GM19193 (cell line): ENCODE results near the gene ZNF316.

ENCODE experiments used
- POLR2A ChIP-seq: IDR thresholded peaks from 4 replicates; pipeline ENCODE4 v1.6.1; 2011; ENCODE audit not compliant: insufficient read depth, insufficient read length; ENCODE audit errors: extremely low read depth

The ZNF316 gene

GRCh38 chr7:6636741-6637543 lies at the start of gene ZNF316:
TSS of gene ZNF316 (plus strand) at chr7:6637318. CDS start at chr7:6642410, 5,092 bp downstream.
- TF ChIP-seq POLR2A = peak; percentile 66

- no peak for TF ChIP-seq POLR2A
These were observed 48.6 kb upstream of the ZNF316 start for GRCh38 chr7:6588566-6588965.

GRCh38 chr7:6589151-6589828 lies 47.8 kb upstream of the ZNF316 start:
- no peak for TF ChIP-seq POLR2A

GRCh38 chr7:6589829-6590644 lies 47.1 kb upstream of the ZNF316 start, which contains the start of gene INTS15:
TSS of gene INTS15 (plus strand) at chr7:6590021. CDS start at chr7:6590284, 263 bp downstream.
- TF ChIP-seq POLR2A = peak; percentile 93

- no peak for TF ChIP-seq POLR2A
These were observed 46.4 kb upstream of the ZNF316 start for GRCh38 chr7:6590645-6591110.

GRCh38 chr7:6600093-6600492 lies 37.0 kb upstream of the ZNF316 start:
- TF ChIP-seq POLR2A = no peak

- no peak for TF ChIP-seq POLR2A
These were observed 32.7 kb upstream of the ZNF316 start for GRCh38 chr7:6604458-6604857.

- no peak for TF ChIP-seq POLR2A
These were observed 30.1 kb upstream of the ZNF316 start for GRCh38 chr7:6606866-6607583.

- no peak for TF ChIP-seq POLR2A
These were observed 29.5 kb upstream of the ZNF316 start for GRCh38 chr7:6607651-6608051.

- TF ChIP-seq POLR2A = no peak
These were observed 29.0 kb upstream of the ZNF316 start for GRCh38 chr7:6608081-6608480.

GRCh38 chr7:6608794-6609193 lies 28.3 kb upstream of the ZNF316 start:
- no peak for TF ChIP-seq POLR2A

- TF ChIP-seq POLR2A = no peak
These were observed 24.3 kb upstream of the ZNF316 start for GRCh38 chr7:6612819-6613218.

GRCh38 chr7:6613706-6614105 lies 23.4 kb upstream of the ZNF316 start:
- TF ChIP-seq POLR2A = no peak

- TF ChIP-seq POLR2A = no peak
These were observed 22.0 kb upstream of the ZNF316 start, which contains the start of gene ZNF853 for GRCh38 chr7:6614953-6615722. TSS of gene ZNF853 (plus strand) at chr7:6615610. CDS start at chr7:6616175, 565 bp downstream.
